ENCODE data around the gene FOXK1.
"Not testable (repeated sequence)": the region's sequence is repeated elsewhere in the genome, so short reads cannot be mapped to it uniquely, and the experiment has no call there.

FOXK1 gene

DNA sequence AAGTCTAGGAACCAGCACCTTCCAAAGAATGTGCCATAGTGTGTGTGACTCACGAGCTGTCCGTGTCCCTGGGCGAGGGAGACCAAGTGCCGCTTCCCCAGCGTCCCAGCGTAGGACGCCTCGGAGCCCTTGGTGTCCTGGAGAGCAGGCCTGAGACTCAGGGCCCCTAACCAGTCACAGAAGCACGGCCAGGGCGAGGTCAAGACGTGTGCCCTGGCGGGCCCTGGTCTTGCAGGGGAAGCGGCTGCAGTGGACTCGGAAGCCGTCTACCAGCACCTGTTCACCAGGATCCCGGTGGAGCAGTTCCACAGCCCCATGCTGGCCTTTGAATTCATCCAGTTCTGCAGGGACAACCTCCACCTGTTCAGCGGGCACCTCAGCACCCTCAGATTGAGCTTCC is 103.9 kb downstream of the FOXK1 start:
- no peak for DNase-seq (ENCODE audit: low spot score)

- DNase-seq (ENCODE audit: low spot score), result no peak
These were observed 105.4 kb downstream of the FOXK1 start for GRCh38 chr7:4787541-4787940.

DNA sequence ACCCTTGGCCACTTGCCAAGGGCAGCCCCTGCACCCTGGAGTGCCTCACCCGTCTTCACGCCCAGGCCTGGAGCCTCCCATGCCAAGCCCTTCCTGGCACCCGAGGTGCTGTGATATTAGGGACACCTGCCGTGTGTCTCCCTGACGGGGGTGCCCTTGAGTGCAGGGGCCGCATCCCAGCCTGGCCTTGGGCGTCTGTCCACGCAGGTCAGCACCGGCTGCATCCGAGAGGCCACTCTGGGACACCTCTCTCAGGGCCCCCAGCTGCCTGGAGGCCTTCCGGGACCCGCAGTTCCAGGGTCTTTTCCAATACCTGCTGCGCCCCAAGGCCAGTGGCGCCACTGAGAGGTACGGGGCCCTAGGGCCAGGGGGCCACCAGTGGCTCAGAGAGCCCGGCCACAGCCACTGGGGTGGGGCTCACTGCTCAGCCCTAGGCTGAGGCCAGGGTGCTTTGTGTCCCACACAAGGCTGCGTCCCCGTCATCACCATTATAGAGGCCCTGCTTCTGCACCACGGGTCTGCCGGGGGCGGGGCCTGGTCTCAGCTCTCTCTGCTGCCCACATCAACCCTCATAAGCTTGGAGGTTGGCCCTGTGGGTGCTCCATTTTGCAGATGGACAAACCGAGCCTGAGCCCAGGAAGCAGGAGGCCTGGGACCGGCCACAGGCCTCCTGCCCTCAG is 106.0 kb downstream of the FOXK1 start:
- no peak for DNase-seq (ENCODE audit: low spot score)

GRCh38 chr7:4788627-4789189 is 106.6 kb downstream of the FOXK1 start:
- DNase-seq (ENCODE audit: low spot score), result no peak

DNA sequence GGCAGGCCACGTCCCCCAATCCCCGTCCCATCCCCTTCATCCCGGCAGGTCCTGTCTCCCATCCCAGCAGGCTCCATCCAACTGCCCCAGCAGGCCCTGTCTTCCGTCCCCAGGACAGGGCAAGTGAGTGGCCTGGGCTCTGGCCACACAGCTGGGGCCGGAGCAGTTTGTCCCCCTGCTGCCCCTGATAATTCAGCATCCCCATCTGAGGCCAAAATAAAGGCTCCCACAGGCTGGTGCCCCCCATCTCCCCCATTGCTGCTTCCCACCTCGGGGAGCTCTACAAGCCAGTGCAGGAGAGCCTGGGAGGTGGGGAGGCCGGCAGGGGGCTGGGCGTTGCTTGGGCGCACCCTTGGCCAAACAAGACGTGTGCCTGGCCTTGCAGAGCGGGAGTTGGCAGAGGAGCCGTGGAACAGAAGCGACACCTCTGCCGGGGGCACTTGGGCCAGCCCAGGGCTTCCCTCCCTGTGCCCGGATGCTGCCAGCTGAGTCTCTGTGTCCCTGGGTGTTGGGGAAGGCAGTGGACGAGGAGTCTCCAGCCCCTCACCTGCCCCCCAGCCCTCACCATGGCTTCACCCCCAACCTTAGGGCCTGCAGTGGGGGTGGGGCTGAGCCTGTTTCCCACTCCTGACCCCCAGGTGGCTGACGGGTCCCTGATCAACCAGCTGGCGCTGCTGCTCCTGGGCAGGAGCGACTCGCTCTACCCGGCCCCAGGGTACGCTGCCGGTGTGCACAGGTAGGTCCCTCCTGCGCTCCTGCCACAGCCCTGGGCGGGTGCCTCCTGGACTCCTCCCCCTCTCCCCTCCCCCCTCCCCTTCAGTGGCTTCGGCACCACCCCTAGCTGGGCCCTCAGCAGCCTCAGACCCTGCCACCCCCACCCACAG is 107.3 kb downstream of the FOXK1 start:
- DNase-seq (ENCODE audit: low spot score), result no peak

- DNase-seq (ENCODE audit: low spot score), result no peak
These were observed 108.0 kb downstream of the FOXK1 start for GRCh38 chr7:4790078-4790465.

DNA sequence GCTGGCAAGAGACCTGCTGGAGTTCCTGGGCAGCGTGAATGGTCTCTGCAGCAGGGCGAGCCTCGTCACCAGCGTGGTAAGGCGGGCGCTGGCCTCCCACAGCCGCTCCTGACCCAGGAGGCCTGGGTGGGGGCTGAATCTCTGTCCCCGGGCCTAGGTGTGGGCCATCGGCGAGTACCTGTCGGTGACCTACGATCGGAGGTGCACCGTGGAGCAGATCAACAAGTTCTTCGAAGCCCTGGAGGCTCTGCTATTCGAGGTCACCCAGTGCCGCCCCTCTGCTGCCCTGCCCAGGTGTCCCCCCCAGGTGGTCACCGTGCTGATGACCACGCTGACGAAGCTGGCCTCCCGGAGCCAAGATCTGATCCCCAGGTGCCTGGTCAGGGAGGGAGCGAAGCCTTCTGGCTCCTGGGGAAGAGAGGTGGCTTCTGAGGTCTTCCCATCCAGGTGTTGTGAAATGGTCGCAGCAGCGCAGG is 108.5 kb downstream of the FOXK1 start:
- DNase-seq (ENCODE audit: low spot score), result no peak

DNA sequence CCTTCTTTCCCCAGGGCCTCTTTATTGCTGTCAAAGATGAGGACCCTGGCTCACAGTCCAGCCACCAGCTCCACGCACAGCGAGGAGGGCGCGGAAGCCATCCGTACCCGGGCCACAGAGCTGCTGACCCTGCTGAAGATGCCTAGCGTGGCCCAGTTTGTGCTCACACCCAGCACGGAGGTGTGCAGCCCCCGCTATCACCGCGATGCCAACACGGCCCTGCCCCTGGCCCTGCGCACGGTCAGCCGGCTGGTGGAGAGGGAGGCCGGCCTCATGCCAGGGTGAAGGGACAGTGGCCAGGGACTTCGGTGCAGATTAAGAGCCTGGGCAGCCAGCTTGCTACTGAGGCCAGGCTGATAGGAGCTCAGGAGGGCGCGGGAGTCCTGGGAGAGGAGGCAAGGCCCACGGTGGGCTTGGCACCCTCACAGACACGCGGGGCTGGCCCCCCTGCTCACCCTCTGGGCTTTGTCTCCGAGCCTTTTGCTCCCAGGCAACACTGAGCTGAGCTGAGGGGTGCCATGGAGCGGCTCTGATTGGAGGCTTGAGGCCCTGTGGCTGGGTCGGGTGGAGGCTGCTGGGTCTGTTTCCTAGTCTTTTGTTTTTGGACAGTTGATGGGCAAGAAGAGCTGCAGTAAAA is 109.1 kb downstream of the FOXK1 start:
- no peak for DNase-seq (ENCODE audit: low spot score)

- peak; percentile 77 for DNase-seq (ENCODE audit: low spot score)
These were observed 109.8 kb downstream of the FOXK1 start for GRCh38 chr7:4791738-4792536.

- no peak for DNase-seq (ENCODE audit: low spot score)
These were observed 110.5 kb downstream of the FOXK1 start for GRCh38 chr7:4792537-4793126.

- DNase-seq (ENCODE audit: low spot score), result not testable (repeated sequence)
These were observed 111.4 kb downstream of the FOXK1 start for GRCh38 chr7:4793385-4793993.

DNA sequence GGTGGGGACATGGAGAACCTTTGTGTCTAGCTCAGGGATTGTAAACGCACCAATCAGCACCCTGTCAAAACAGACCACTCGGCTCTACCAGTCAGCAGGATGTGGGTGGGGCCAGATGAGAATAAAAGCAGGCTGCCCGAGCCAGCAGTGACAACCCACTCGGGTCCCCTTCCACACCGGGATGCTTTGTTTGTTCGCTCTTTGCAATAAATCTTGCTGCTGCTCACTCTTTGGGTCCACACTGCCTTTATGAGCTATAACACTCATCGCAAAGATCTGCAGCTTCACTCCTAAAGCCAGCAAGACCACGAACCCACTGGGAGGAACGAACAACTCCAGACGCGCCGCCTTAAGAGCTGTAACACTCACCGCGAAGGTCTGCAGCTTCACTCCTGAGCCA is 112.1 kb downstream of the FOXK1 start:
- DNase-seq (ENCODE audit: low spot score), result not testable (repeated sequence)

DNA sequence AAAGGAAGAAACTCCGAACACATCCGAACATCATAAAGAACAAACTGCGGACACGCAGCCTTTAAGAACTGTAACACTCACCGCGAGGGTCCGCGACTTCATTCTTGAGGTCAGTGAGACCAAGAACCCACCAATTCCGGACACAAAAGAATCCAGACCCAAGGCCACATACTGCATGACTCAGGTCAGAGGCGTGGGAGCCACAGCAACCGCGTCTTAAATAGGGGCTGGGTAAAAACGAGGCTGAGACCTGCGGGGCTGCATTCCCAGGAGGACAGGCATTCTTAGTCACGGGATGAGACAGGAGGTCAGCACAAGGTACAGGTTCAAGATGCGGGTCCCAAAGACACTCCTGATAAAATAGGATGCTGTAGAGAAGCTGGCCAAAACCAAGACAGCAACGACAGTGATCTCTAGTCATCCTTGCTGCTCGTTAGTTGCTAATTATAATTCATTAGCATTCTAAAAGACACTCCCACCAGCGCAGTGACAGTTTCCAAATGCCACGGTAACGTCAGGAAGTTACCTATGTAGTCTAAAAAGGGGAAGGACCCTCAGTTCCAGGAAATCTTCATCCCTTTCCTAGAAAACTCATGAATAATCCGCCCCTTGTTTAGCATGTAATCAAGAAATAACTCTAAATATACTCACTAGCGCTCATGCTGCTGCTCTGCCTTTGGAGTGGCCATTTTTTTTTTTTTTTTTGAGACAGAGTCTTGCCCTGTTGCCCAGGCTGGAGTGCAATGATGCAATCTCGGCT is 112.7 kb downstream of the FOXK1 start:
- no peak for DNase-seq (ENCODE audit: low spot score)

DNA sequence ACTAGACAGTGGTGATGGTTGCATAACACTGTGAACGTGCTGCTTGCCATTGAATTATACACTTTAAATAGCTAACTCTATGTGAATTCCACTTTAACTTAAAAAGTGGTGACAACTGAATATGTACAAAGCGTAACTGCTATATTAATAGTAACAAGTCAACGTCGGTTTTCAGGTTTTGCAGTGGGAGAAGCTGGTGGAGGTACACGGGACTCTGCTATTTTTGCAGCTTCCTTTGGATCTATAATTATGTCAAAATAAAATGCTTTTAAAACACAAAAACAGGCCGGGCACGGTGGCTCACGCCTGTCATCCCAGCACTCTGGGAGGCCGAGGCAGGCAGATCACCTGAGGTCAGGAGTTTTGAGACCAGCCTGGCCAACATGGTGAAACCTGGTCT is 114.4 kb downstream of the FOXK1 start:
- DNase-seq (ENCODE audit: low spot score), result no peak

DNA sequence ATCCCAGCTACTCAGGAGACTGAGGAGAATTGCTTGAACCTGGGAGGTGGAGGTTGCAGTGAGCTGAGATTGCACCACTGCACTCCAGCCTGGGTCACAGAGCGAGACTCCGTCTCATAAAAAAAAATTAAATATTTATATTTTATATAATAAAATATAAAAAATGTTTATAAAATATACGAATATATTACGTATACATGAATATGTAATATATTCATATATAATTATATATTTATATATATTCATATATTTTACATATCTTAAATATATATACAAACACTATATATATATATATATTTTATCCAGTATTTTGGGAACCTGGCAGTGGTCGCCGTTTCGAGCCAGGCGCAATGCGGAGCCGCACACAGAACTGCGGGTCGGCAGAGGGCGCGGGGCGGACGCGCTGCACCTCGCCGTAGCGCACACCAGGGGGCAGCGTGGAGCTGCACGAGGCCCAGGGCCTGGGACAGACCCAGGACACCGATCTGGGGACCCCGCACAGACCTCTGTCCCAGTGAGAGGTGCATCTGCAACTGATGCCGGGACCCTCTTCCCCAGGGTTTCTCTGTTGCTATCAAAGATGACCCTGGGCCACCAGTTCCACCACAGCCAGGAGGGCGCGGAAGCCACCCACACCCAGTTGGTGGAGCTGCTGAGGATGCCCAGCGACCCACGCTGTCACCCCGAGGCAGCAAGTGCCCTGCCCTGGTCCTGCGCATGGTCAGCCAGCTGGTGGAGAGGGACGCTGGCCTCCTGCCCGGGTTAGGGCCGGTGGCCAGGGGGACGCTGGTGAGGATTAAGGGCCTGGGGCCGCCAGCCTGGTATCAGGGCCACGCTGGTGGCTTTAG is 116.0 kb downstream of the FOXK1 start:
- peak; percentile 59 for DNase-seq (ENCODE audit: low spot score)

DNA sequence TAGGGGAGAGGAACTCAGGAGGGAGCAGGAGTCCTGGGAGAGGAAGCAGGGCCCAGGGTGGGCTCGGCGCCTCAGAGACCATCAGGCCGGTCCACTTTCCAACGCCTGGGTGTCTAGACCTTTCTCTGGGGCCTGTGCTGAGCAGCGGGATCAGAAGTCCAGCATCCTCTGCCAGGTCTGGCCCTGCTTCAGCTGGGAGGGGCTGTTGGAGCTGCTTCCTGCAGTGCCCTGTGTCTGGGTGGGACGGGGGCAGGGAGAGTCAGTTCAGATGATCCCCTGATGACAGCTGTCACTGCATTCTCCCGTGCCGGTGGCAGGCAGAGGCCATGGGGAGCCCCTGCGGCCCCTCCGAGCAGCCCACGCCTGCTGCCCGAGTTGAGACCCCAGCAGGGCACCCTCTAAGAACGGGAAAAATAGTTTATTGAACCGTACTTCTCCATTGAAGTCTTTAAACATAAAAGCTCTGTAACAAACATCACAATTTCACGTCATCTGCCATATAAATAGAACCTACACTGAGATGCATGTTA is 116.7 kb downstream of the FOXK1 start:
- no peak for DNase-seq (ENCODE audit: low spot score)

DNA sequence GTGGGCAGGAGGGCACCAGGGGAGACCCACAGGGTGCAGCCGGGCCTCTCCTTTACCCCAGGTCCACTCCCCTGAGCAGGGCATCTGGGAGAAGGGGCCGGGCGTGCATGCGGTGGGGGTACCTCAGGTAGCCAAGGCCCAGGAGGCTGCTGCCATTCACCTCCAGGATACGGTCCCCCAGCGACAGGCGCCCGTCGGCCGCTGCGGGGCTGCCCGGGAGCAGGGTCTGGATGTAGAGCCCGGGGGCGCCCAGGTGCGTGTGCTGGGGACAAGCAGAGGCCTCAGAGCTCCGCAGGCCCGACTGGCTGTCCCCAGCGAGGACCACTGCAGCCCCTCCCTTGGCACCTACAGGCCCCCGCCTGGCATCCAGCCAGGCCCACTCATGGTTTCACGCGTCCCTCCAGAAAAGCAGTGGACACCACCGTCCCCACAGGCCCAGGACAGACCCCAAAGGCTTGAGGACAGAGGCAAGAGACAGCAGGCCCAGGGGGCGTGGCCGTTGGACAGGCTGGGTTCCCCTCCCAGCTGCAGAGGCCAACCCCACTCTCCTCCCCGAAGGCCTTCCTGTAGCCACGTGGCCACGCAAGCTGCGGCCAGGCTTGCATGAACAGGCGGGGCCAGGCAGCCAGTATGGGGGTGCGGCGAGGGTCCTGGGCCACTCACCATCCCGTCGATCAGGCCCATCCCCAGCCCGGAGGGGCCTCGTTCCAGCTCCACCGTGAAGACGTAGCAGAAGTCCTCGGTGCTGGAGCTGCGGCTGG is 117.6 kb downstream of the FOXK1 start:
- no peak for DNase-seq (ENCODE audit: low spot score)

DNA sequence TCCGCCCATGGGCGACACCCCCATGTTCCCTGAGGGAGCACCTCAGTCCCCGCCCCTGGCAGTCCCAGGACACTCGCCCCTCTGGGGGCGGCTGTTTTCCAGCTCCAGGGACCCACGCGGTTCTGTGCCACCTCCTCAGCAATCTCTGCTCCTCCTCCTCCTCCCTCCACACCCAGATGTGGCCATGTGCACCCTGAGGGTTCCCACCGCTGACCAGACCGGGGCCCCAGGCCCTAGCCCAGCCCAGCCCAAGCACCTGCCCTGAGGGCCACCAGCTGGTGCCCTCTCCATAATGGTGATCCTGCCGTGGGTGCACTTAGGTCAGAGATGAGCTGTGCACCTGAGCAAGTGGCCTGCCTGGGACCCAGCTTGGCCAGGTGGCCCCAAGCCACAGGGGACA is 118.4 kb downstream of the FOXK1 start:
- DNase-seq (ENCODE audit: low spot score), result no peak
